Vagina (tissue), 2 donors: ENCODE data around the gene SHISA9. TPM values are rescaled to one million over a fixed set of nuclear protein-coding genes. Genes with fewer than 3 reads are reported as not detected.

Experiments used
- DNase-seq, 2 donors: peaks; one replicate each; pipeline ENCODE4 v3.0.0-alpha.2; 2017; ENCODE audit errors: extremely low spot score in 2 of 2
- H3K27ac ChIP-seq: fragments of 200-600 bp; sonication (generic); one replicate; pipeline ENCODE4 v1.5.1; 2019
- H3K27me3 ChIP-seq: fragments of 200-600 bp; sonication (generic); one replicate; pipeline ENCODE4 v1.5.1; 2019
- H3K36me3 ChIP-seq, 2 donors: fragments of 200-600 bp; sonication (generic); one replicate each; pipeline ENCODE4 v1.5.1; 2017 to 2019
- H3K4me1 ChIP-seq: fragments of 200-600 bp; sonication (generic); one replicate; pipeline ENCODE4 v1.5.1; 2019
- H3K4me3 ChIP-seq, 2 donors: fragments of 200-600 bp; sonication (generic); 1 replicate in 1 of 2; 2 replicates in 1 of 2; pipeline ENCODE4 v1.5.1; 2016 to 2019
- H3K9me3 ChIP-seq: fragments of 200-600 bp; sonication (generic); one replicate; pipeline ENCODE4 v1.5.1; 2019
- CTCF ChIP-seq, 3 experiments: fragments of 450-650 bp in 2 of 3; fragments of 200-600 bp in 1 of 3; sonication (generic) in 1 of 3; IDR thresholded peaks; one replicate each; pipeline ENCODE4 v1.5.1; 2017 to 2019; ENCODE audit warnings: antibody characterized with exemption in 3 of 3, mild to moderate bottlenecking in 2 of 3, moderate library complexity in 2 of 3
- POLR2A ChIP-seq, 2 donors: fragments of 450-650 bp; IDR thresholded peaks; one replicate each; pipeline ENCODE4 v1.6.1; 2017; ENCODE audit warnings: antibody characterized with exemption in 2 of 2, mild to moderate bottlenecking in 2 of 2, moderate library complexity in 2 of 2
- POLR2AphosphoS5 ChIP-seq, 2 donors: sonication (generic); formaldehyde crosslinking; IDR thresholded peaks; one replicate each; pipeline ENCODE4 v1.9.0; 2017; ENCODE audit warnings: antibody characterized with exemption in 2 of 2, mild to moderate bottlenecking in 2 of 2, low read depth in 1 of 2; ENCODE audit not compliant: insufficient read depth in 1 of 2
- intact Hi-C: fragments of 100-400 bp; cut with DNase I; formaldehyde crosslinking; loops from one replicate; pipeline ENCODE4 v1.15.1; 2023
- total RNA-seq: library from RNA; depleted of rRNA; stranded (reverse); fragments of >200 nt; gene quantifications from one replicate; pipeline ENCODE4 v1.2.3, GENCODE V29; 2016

SHISA9 gene
- total RNA-seq, 1 donor from 2014 or later, result 0.49 TPM

- DNase-seq, result no peak
- Histone ChIP-seq H3K4me3 (no peak overlapping the region), H3K27ac (no peak overlapping the region), H3K4me1 (peaks cover 22% of the 10 kb centered on the region), H3K36me3 (no peaks in the 10 kb centered on the region), H3K27me3 (peaks cover 3% of the 10 kb centered on the region), H3K9me3 (no peaks in the 10 kb centered on the region)
- intact Hi-C loops, result no loop called here
- no peak for TF ChIP-seq POLR2A (IDR thresholded peaks at IDR 0.05)
- TF ChIP-seq POLR2AphosphoS5 (IDR thresholded peaks at IDR 0.05; ENCODE audit: insufficient read depth in 1 of 2, low read depth in 1 of 2), result no peak
- TF ChIP-seq CTCF (IDR thresholded peaks at IDR 0.05), result no peak
These were observed 198 bp upstream of the SHISA9 start for GRCh38 chr16:12901204-12901596.

GRCh38 chr16:12902511-12903372 is 1.3 kb downstream of the SHISA9 start:
- no peak for TF ChIP-seq POLR2AphosphoS5 (IDR thresholded peaks at IDR 0.05; ENCODE audit: insufficient read depth in 1 of 2, low read depth in 1 of 2)
- TF ChIP-seq CTCF (IDR thresholded peaks at IDR 0.05), result no peak
- no peak for TF ChIP-seq POLR2A (IDR thresholded peaks at IDR 0.05)
- Histone ChIP-seq H3K9me3 (no peaks in the 10 kb centered on the region), H3K27me3 (peaks cover 3% of the 10 kb centered on the region), H3K27ac (no peak overlapping the region), H3K4me3 (peak overlapping the region in 1 of 2 donors; percentile 15), H3K4me1 (peaks cover 22% of the 10 kb centered on the region), H3K36me3 (no peaks in the 10 kb centered on the region)
- intact Hi-C loops, result no loop called here
- no peak for DNase-seq

- intact Hi-C loops, result no loop called here
- H3K27ac ChIP-seq, result no peak overlapping the region
- H3K4me1 ChIP-seq, result peaks cover 22% of the 10 kb centered on the region
- H3K27me3 ChIP-seq, result peaks cover 3% of the 10 kb centered on the region
- TF ChIP-seq CTCF (IDR thresholded peaks at IDR 0.05) (no peak), POLR2AphosphoS5 (IDR thresholded peaks at IDR 0.05; ENCODE audit: insufficient read depth in 1 of 2, low read depth in 1 of 2) (no peak), POLR2A (IDR thresholded peaks at IDR 0.05) (no peak)
- H3K4me3 ChIP-seq, result peak overlapping the region in 1 of 2 donors; percentile 15
- H3K36me3 ChIP-seq, result no peaks in the 10 kb centered on the region
- no peaks in the 10 kb centered on the region for H3K9me3 ChIP-seq
- peak in 1 of 2 donors; percentile 76 for DNase-seq
These were observed 2.3 kb downstream of the SHISA9 start for GRCh38 chr16:12903407-12904328.

GRCh38 chr16:12904329-12904671 is 2.9 kb downstream of the SHISA9 start:
- TF ChIP-seq POLR2AphosphoS5 (IDR thresholded peaks at IDR 0.05; ENCODE audit: insufficient read depth in 1 of 2, low read depth in 1 of 2) (no peak), CTCF (IDR thresholded peaks at IDR 0.05) (no peak), POLR2A (IDR thresholded peaks at IDR 0.05) (no peak)
- H3K4me3 ChIP-seq, result no peak overlapping the region
- peaks cover 3% of the 10 kb centered on the region for H3K27me3 ChIP-seq
- peaks cover 22% of the 10 kb centered on the region for H3K4me1 ChIP-seq
- no peak for DNase-seq
- H3K9me3 ChIP-seq, result no peaks in the 10 kb centered on the region
- H3K36me3 ChIP-seq, result no peaks in the 10 kb centered on the region
- intact Hi-C loops, result no loop called here
- no peak overlapping the region for H3K27ac ChIP-seq
